Psoas muscle (tissue), 8 donors: ENCODE measurements around the gene RALY. TPM values are rescaled to one million over a fixed set of nuclear protein-coding genes. Genes with fewer than 3 reads are reported as not detected.

Source experiments
- ATAC-seq, 4 donors: fragments of 200-7000 bp; cut with Tn5 transposase; one replicate each; pipeline ENCODE4 v1.9.1; 2020; ENCODE audit warnings: moderate library complexity in 3 of 4, mild to moderate bottlenecking in 2 of 4
- DNase-seq, 2 donors: peaks; one replicate each; pipeline ENCODE4 v3.0.0-alpha.2; 2020
- H3K27ac ChIP-seq: fragments of 200-600 bp; one replicate; pipeline ENCODE4 v1.8.0; 2022
- H3K27me3 ChIP-seq, 3 donors: fragments of 200-600 bp in 1 of 3; one replicate each; pipeline versions ENCODE4 v1.6.1 to v1.8.0; 2013 to 2022; ENCODE audit warnings: low read length in 2 of 3, mild to moderate bottlenecking in 2 of 3, moderate library complexity in 1 of 3; ENCODE audit not compliant: insufficient read depth in 3 of 3
- H3K36me3 ChIP-seq, 2 donors: fragments of 200-600 bp in 1 of 2; one replicate each; pipeline versions ENCODE4 v1.6.1 to v1.8.0; 2013 to 2022; ENCODE audit warnings: low read depth in 1 of 2, mild to moderate bottlenecking in 1 of 2, moderate library complexity in 1 of 2; ENCODE audit not compliant: insufficient read depth in 1 of 2
- H3K4me1 ChIP-seq: fragments of 200-600 bp; one replicate; pipeline ENCODE4 v1.8.0; 2022
- H3K4me3 ChIP-seq: fragments of 200-600 bp; one replicate; pipeline ENCODE4 v1.8.0; 2022; ENCODE audit warnings: mild to moderate bottlenecking
- H3K9me3 ChIP-seq: fragments of 200-600 bp; one replicate; pipeline ENCODE4 v1.8.0; 2022
- WGBS, 3 donors: extraction: QIAGEN DNeasy Blood & Tissue Kit; methylation state at CpG; one replicate each; pipeline versions ENCODE4 v1.1.6 to v1.1.7; 2013; 5-methylcytosine and 5-hydroxymethylcytosine counted together
- intact Hi-C, 2 donors: fragments of 100-400 bp; cut with DNase I; formaldehyde crosslinking; loops; one replicate each; pipeline versions ENCODE4 v1.11.0 to v1.14.2; 2022
- polyA plus RNA-seq, 3 donors: library from polyadenylated mRNA; stranded (reverse); fragments of 200-250 nt; gene quantifications; one replicate each; pipeline ENCODE4 v1.2.3, GENCODE V29; 2013
- total RNA-seq, 4 donors: library from RNA; stranded (reverse); fragmentation: NEBNext Ultra II Directional in 2 of 4; extraction: Animal tissue kit (Norgen Biotek cat#: 25700) in 2 of 4; gene quantifications; one replicate each; pipeline versions ENCODE4 v1.2.1 to v1.2.4, GENCODE V29; 2021 to 2023
- TF ChIP-seq, protein P1 (sequence below): fragments of 200-600 bp; IDR thresholded peaks from one replicate; pipeline ENCODE4 v1.8.0; 2022; ENCODE audit warnings: antibody characterized with exemption
- donor health status: healthy with polysubstance abuse.
- donor health status: DM: no; HTN: no; CAD: no; lungs with moderate emphysema.
- donor health status: Bipolar disorder and iron deficiency.
- donor health status: healthy.
- donor health status: DM: yes; HTN: yes; CAD: no.
- donor health status: DM: no; HTN: no; CAD: no.
- donor health status: DM: no; HTN: no; CAD: no.
- donor health status: DM: yes; HTN: yes; CAD: no.

Gene RALY
- total and polyA plus RNA-seq, 7 donors: 92.3 to 325 (median 120) TPM

DNA sequence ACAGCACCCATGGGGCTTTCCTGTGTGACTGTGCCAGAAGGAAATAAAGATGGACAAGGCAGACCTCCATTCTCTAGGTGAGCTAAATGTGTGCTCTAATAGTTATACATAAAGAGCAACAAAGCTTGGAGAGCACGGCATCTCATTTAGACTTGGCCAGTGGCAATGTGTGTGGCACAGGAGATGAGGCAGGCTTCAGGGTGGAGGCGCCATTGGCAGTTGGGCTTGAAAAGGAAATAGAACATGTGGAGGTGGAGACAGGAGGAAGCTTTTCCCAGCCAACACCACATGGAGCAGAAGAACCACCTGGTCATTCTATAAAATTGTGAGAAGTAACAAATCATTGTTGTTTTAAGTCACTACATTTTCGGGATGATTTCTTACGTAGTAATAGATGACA lies 3.6 kb upstream of the RALY start:
- H3K4me3 ChIP-seq: no peak overlapping the region
- H3K27ac ChIP-seq: no peak overlapping the region
- no peaks in the 10 kb centered on the region for H3K27me3 ChIP-seq
- H3K9me3 ChIP-seq: no peaks in the 10 kb centered on the region
- WGBS, 3 donors: 90 to 96% (median 92%) methylated on average over 4 of the region's 4 CpGs
- DNase-seq: no peak
- TF ChIP-seq, protein P1, sequence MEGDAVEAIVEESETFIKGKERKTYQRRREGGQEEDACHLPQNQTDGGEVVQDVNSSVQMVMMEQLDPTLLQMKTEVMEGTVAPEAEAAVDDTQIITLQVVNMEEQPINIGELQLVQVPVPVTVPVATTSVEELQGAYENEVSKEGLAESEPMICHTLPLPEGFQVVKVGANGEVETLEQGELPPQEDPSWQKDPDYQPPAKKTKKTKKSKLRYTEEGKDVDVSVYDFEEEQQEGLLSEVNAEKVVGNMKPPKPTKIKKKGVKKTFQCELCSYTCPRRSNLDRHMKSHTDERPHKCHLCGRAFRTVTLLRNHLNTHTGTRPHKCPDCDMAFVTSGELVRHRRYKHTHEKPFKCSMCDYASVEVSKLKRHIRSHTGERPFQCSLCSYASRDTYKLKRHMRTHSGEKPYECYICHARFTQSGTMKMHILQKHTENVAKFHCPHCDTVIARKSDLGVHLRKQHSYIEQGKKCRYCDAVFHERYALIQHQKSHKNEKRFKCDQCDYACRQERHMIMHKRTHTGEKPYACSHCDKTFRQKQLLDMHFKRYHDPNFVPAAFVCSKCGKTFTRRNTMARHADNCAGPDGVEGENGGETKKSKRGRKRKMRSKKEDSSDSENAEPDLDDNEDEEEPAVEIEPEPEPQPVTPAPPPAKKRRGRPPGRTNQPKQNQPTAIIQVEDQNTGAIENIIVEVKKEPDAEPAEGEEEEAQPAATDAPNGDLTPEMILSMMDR: no peak
- H3K4me1 ChIP-seq: peaks cover 9% of the 10 kb centered on the region
- ATAC-seq: no peak
- no peaks in the 10 kb centered on the region for H3K36me3 ChIP-seq
- intact Hi-C loops: loop anchor here in 1 of 2 donors (5.0 kb wide), 1 partner anchor 77 kb away; no protein-coding TSS in a partner anchor

DNA sequence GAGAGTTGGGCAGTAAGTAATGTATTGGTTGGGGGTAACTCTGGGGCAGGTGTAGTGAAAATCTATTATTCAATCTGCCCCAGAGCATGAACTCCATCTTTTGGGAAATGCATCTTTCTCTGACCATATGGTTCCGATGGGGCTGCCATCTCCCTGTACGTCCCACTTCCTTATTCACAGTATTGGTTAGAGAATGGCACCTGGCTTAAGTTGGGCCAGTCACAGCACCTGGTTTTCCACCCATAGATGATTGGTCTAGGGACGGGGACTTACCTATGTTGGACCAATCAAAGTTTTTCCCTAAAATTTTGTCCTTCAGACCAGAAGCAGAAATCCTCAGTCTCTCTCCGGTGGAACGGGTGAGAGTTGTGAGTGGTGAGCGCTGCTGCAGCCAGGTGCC lies 2.2 kb upstream of the RALY start:
- TF ChIP-seq, protein P1: no peak
- no peak overlapping the region for H3K4me3 ChIP-seq
- no peak overlapping the region for H3K27ac ChIP-seq
- DNase-seq (no peak), ATAC-seq (no peak)
- H3K9me3 ChIP-seq: no peaks in the 10 kb centered on the region
- no peaks in the 10 kb centered on the region for H3K27me3 ChIP-seq
- peaks cover 24% of the 10 kb centered on the region for H3K4me1 ChIP-seq
- no peaks in the 10 kb centered on the region for H3K36me3 ChIP-seq
- intact Hi-C loops: loop anchor here in 1 of 2 donors (5.0 kb wide), 1 partner anchor 76 kb away; no protein-coding TSS in a partner anchor
- WGBS, 3 donors: 96 to 98% (median 97%) methylated on average over 6 of the region's 6 CpGs

DNA sequence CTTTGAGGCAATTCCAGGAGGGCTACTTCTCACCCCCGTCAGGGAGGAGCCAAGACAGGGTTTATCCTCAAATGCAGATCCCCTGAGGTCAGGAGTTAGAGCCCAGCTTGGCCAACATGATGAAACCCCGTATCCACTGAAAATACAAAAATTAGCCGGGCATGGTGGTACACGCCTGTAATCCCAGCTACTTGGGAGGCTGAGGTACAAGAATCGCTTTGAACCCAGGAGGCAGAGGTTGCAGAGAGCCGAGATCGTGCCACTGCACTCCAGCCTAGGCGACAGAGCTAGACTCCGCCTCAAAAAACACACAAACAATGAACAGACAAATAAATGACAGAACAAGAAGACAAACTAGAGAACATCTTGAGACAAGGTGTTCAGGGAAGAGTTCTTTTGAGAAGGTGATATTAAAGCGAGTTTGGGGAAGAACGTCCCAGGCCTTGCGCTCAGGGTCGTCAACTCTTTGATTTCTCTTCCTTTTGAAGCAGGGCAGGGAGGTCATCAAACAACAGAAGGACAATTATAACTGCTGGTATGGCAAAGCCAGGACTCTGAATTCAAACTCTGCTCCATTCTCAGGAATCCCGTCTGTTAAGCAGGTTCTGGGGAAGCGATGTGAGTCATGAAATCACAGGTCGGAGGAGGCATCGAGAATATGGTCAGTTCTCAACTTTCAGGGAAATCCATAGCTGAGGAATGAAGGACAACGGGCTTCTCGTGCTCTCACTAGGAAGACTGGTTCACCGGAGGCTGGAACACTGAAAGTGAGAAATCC lies 1.4 kb upstream of the RALY start:
- Histone ChIP-seq H3K4me3 (peak overlapping the region; percentile 80), H3K27me3 (no peaks in the 10 kb centered on the region), H3K4me1 (peaks cover 32% of the 10 kb centered on the region), H3K27ac (peak overlapping the region; percentile 96), H3K9me3 (no peaks in the 10 kb centered on the region), H3K36me3 (no peaks in the 10 kb centered on the region)
- 46 to 50% (median 49%) methylated on average over 20 of the region's 20 CpGs for WGBS, 3 donors
- intact Hi-C loops: loop anchor here (2.0 to 5.0 kb wide), 2 partner anchors 50 to 75 kb away; no protein-coding TSS in a partner anchor
- no peak for ATAC-seq
- no peak for DNase-seq
- TF ChIP-seq, protein P1: no peak

DNA sequence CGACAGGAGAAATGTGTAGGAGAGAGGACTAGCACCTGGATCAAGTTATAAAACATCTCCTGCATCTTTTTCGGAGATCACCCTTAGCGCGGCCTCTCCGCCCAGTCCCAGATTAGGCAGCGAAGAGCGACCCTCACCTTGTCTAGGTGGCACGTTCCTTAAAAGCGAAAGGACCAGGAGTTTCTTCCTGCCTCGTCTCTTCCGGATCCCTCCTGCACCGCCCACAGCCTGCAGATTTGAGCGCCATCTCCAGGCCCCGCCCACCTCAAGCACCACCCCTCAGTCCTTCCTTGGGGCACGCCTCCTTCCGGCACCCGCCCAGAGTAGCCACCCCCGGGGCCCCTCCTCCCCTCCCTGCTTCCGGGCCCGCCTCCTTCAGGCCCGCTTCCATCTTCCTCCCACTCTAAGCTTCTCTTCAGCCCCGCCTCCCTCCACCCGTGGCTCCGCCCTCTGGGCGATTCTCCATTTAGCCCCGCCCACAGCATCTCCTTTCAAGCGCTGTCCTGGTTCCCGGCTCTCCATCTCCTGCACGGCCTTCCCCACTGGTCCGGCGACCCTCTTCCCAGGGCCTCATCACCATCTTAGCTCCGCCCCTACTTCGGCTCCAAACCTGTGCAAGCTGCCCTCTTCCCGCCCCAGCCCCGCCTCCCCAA lies 662 bp upstream of the RALY start:
- peak overlapping the region; percentile 96 for H3K27ac ChIP-seq
- no peaks in the 10 kb centered on the region for H3K9me3 ChIP-seq
- no peaks in the 10 kb centered on the region for H3K36me3 ChIP-seq
- TF ChIP-seq, protein P1: no peak
- H3K27me3 ChIP-seq: no peaks in the 10 kb centered on the region
- intact Hi-C loops: loop anchor here (2.0 to 5.0 kb wide), 2 partner anchors 50 to 74 kb away; no protein-coding TSS in a partner anchor
- peaks cover 39% of the 10 kb centered on the region for H3K4me1 ChIP-seq
- peak overlapping the region; percentile 80 for H3K4me3 ChIP-seq
- peak; percentile 99 to 100 for DNase-seq
- ATAC-seq: peak; percentile 91 to 94 (median 92)
- 0 to 1% (median 0%) methylated on average over 35 of the region's 35 CpGs for WGBS, 3 donors
